HepG2 (cell line): ENCODE measurements around the gene SLC6A6. TPM values are rescaled to one million over a fixed set of nuclear protein-coding genes. Genes with fewer than 3 reads are reported as not detected.

Experiments
- ATAC-seq: fragments of 200-7000 bp; cut with Tn5 transposase; 3 replicates; pipeline ENCODE4 v1.9.1; 2020; ENCODE audit warnings: mild to moderate bottlenecking, moderate library complexity
- BruUV-seq: library from RNA; stranded (reverse); fragments of 400-500 nt; replicated peaks from 2 replicates; lab custom pipeline; 2021; lab: Mats Ljungman, UMichigan
- CTCF ChIA-PET: fragments of 300-600 bp; formaldehyde crosslinking; extraction: SDS; loops from one replicate; lab custom pipeline; 2021; ENCODE audit warnings: low total read pairs, inconsistent platforms, low intra/inter-chr PET ratio; lab: Yijun Ruan, JAX
- POLR2A ChIA-PET: fragments of 350-600 bp; sonication (Branson Sonifier 250); formaldehyde crosslinking; loops from one replicate; lab custom pipeline; 2020; ENCODE audit warnings: antibody characterized with exemption, inconsistent platforms; lab: Yijun Ruan, JAX
- DNase-seq: peaks from one replicate; pipeline ENCODE4 v3.0.0-alpha.2; 2015; ENCODE audit warnings: low spot score
- FAIRE-seq: peaks from 3 replicates; lab custom pipeline; 2011; peaks lifted over from hg19 to GRCh38; lab: Jason Lieb, UNC
- H2AFZ ChIP-seq: one replicate; pipeline ENCODE4 v1.6.1; 2011; ENCODE audit warnings: low read length, inconsistent platforms
- H3K27ac ChIP-seq: fragments of 300-600 bp; 3 replicates; pipeline ENCODE4 v1.8.0; 2011; ENCODE audit warnings: mixed run types, mild to moderate bottlenecking, mixed read lengths, low read length, inconsistent platforms; ENCODE audit not compliant: insufficient read depth; ENCODE audit errors: extremely low read length
- H3K27me3 ChIP-seq, 2 experiments: fragments of 200-600 bp in 1 of 2; 2 replicates in 1 of 2; 3 replicates in 1 of 2; pipeline versions ENCODE4 v1.6.0 to v1.8.0; 2011; ENCODE audit warnings: low read length in 2 of 2, mild to moderate bottlenecking in 2 of 2, moderate library complexity in 2 of 2, inconsistent platforms in 1 of 2; ENCODE audit not compliant: insufficient read depth in 2 of 2, control insufficient read depth in 1 of 2
- H3K36me3 ChIP-seq, 2 experiments: fragments of 200-600 bp in 1 of 2; replicated peaks in 1 of 2; 2 replicates in 1 of 2; 3 replicates in 1 of 2; pipeline versions ENCODE4 v1.5.1 to v1.8.0; 2011; ENCODE audit warnings: low read length in 2 of 2, inconsistent platforms in 1 of 2; ENCODE audit not compliant: insufficient read depth in 2 of 2, control insufficient read depth in 1 of 2
- H3K4me1 ChIP-seq: 2 replicates; pipeline ENCODE4 v1.5.1; 2012; ENCODE audit warnings: low read length, inconsistent platforms; ENCODE audit not compliant: insufficient read depth
- H3K4me2 ChIP-seq: 2 replicates; pipeline ENCODE4 v1.6.0; 2011; ENCODE audit warnings: low read depth, low read length, inconsistent platforms
- H3K4me3 ChIP-seq, 3 experiments: fragments of 200-600 bp in 1 of 3; sonication (generic), shearing (Covaris generic) in 1 of 3; replicated peaks in 1 of 3; 2 replicates each; pipeline ENCODE4 v1.5.1; 2011 to 2016; ENCODE audit warnings: low read length in 3 of 3, inconsistent platforms in 2 of 3, low read depth in 2 of 3, mild to moderate bottlenecking in 2 of 3, control low read depth in 1 of 3, mixed read lengths in 1 of 3; ENCODE audit not compliant: insufficient read depth in 1 of 3
- H3K79me2 ChIP-seq: one replicate; pipeline ENCODE4 v1.6.1; 2011; ENCODE audit warnings: low read length, inconsistent platforms; ENCODE audit not compliant: insufficient read depth
- H3K9ac ChIP-seq: 2 replicates; pipeline ENCODE4 v1.6.0; 2011; ENCODE audit warnings: mild to moderate bottlenecking, low read depth, low read length, inconsistent platforms; ENCODE audit not compliant: insufficient read depth
- H3K9me3 ChIP-seq: 2 replicates; pipeline ENCODE4 v1.5.1; 2012; ENCODE audit warnings: mild to moderate bottlenecking, low read length
- H4K20me1 ChIP-seq: 2 replicates; pipeline ENCODE4 v1.6.0; 2011; ENCODE audit warnings: inconsistent platforms, mild to moderate bottlenecking, low read length, moderate library complexity; ENCODE audit not compliant: insufficient read depth
- RFXANK ChIP-seq: IDR thresholded peaks from 2 replicates; pipeline ENCODE4 v1.6.1; 2016
- ZNF121 ChIP-seq: sonication (generic); formaldehyde crosslinking; IDR thresholded peaks from 2 replicates; pipeline ENCODE4 v1.5.0; 2020; ENCODE audit warnings: mild to moderate bottlenecking, missing genetic modification reagents
- ZNF275 ChIP-seq: sonication (generic); formaldehyde crosslinking; IDR thresholded peaks from 2 replicates; pipeline ENCODE4 v1.8.0; 2022; ENCODE audit warnings: missing genetic modification reagents, mild to moderate bottlenecking, inconsistent platforms, borderline replicate concordance
- ZNF563 ChIP-seq: sonication (generic); formaldehyde crosslinking; IDR thresholded peaks from 2 replicates; pipeline ENCODE4 v1.8.0; 2022; ENCODE audit warnings: mild to moderate bottlenecking, moderate library complexity, missing genetic modification reagents
- ZNF615 ChIP-seq: sonication (generic); formaldehyde crosslinking; IDR thresholded peaks from 2 replicates; pipeline ENCODE4 v1.5.0; 2020; ENCODE audit warnings: mild to moderate bottlenecking, missing genetic modification reagents, borderline replicate concordance
- ZNF747 ChIP-seq: sonication (generic); formaldehyde crosslinking; IDR thresholded peaks from 2 replicates; pipeline ENCODE4 v1.8.1; 2023; ENCODE audit warnings: missing genetic modification reagents, mild to moderate bottlenecking, borderline replicate concordance
- WGBS: methylation state at CpG from one replicate; pipeline ENCODE4 v1.1.6; 2017; ENCODE audit warnings: low lambda C conversion rate; 5-methylcytosine and 5-hydroxymethylcytosine counted together
- in situ Hi-C: cut with HindIII; loops from 2 replicates; pipeline ENCODE4 v1.10.0; 2017; ENCODE audit warnings: low pct_unique_long_range_greater_than_20kb; ENCODE audit not compliant: extremely low pct_ligation_motif_present
- intact Hi-C: fragments of 100-400 bp; cut with micrococcal nuclease; formaldehyde crosslinking; loops from one replicate; pipeline ENCODE4 v1.10.0; 2022; ENCODE audit not compliant: unreplicated experiment
- polyA plus RNA-seq, 8 experiments: library from polyadenylated mRNA; depleted of rRNA in 3 of 8; stranded (reverse) in 7 of 8; unstranded in 1 of 8; fragments of >200 nt; fragmentation: Illumina TruSeq in 4 of 8; extraction: Trizol in 4 of 8; gene quantifications; 2 replicates each; pipeline versions ENCODE4 v1.2.1 to v1.2.3, GENCODE V29; 2011 to 2016; ENCODE audit warnings: low read depth in 4 of 8, missing spikeins in 1 of 8, mixed read lengths in 1 of 8; ENCODE audit not compliant: insufficient read depth in 1 of 8
- total RNA-seq, 5 experiments: library from RNA; depleted of rRNA; stranded (reverse); fragments of >200 nt; fragmentation: Illumina TruSeq; extraction: Trizol; gene quantifications; 2 replicates each; pipeline ENCODE4 v1.2.3, GENCODE V29; 2016; ENCODE audit warnings: low read depth in 1 of 5

SLC6A6 gene
- total and polyA plus RNA-seq, 2 of the 13 experiments (the other 11 are each of a cell fraction or from before 2014, with no cell fraction given): 14.1 to 20.7 TPM

GRCh38 chr3:14459384-14459783 lies 57.0 kb downstream of the SLC6A6 start:
- Histone ChIP-seq H4K20me1 (no peaks in the 10 kb centered on the region), H3K4me3 (no peak overlapping the region), H3K9ac (no peak overlapping the region), H3K36me3 (peaks cover 12 to 24% of the 10 kb centered on the region in 2 experiments; a peak in 4 of 5 replicates), H3K4me2 (no peak overlapping the region), H3K4me1 (no peaks in the 10 kb centered on the region), H3K79me2 (no peaks in the 10 kb centered on the region), H3K9me3 (no peaks in the 10 kb centered on the region), H3K27ac (no peak overlapping the region), H2AFZ (no peak overlapping the region), H3K27me3 (no peaks in the 10 kb centered on the region)
- in situ Hi-C loops (no loop called here), intact Hi-C loops (no loop called here)
- DNase-seq (no peak), ATAC-seq (no peak), FAIRE-seq (no peak)
- ChIA-PET CTCF (interaction anchor here (3.7 kb wide), 1 partner anchor 198 kb away, joined by 41 read pairs; no protein-coding TSS in a partner anchor), POLR2A (no interaction called here)
- no TSS peak for BruUV-seq
- 100% methylated on average over 3 of the region's 5 CpGs for WGBS
- TF ChIP-seq ZNF747 (CRISPR knock-in tag): no peak
- no peak for TF ChIP-seq ZNF563 (CRISPR knock-in tag)
- TF ChIP-seq ZNF615 (CRISPR knock-in tag): no peak

GRCh38 chr3:14459787-14460186 lies 57.4 kb downstream of the SLC6A6 start:
- no TSS peak for BruUV-seq
- ChIA-PET POLR2A (no interaction called here), CTCF (interaction anchor here (3.7 kb wide), 1 partner anchor 199 kb away, joined by 41 read pairs; no protein-coding TSS in a partner anchor)
- Histone ChIP-seq H3K36me3 (peaks cover 14 to 26% of the 10 kb centered on the region in 2 experiments; a peak in 4 of 5 replicates), H2AFZ (no peak overlapping the region), H3K27ac (no peak overlapping the region), H3K4me3 (no peak overlapping the region), H3K79me2 (no peaks in the 10 kb centered on the region), H3K9me3 (no peaks in the 10 kb centered on the region), H3K9ac (no peak overlapping the region)
- DNase-seq (no peak), FAIRE-seq (no peak)
- 74% methylated on average over 3 of the region's 3 CpGs for WGBS
- TF ChIP-seq RFXANK (no peak), ZNF121 (CRISPR knock-in tag) (peak; percentile 32; the same call in 1 of the 2 replicates), ZNF275 (no peak)
- TF ChIP-seq, all 625 proteins: peak for 1
- Histone ChIP-seq H3K27me3 (no peaks in the 10 kb centered on the region), H3K4me2 (no peak overlapping the region), H4K20me1 (no peaks in the 10 kb centered on the region), H3K4me1 (no peaks in the 10 kb centered on the region)
- no peak for ATAC-seq
- in situ Hi-C loops (loop anchor here (5.0 to 10.0 kb wide), 4 partner anchors 57 to 565 kb away; partner anchors contain the start of gene SLC6A6), intact Hi-C loops (no loop called here)
